WTC11 (cell line): Measurements from ENCODE around the gene TNNT3. TPM values are rescaled to one million over a fixed set of nuclear protein-coding genes. Genes with fewer than 3 reads are reported as not detected.

Experiments used
- ATAC-seq: fragments of 200-7000 bp; cut with Tn5 transposase; 2 replicates; pipeline ENCODE4 v1.10.0; 2021; ENCODE audit warnings: mild to moderate bottlenecking, moderate library complexity
- CTCF ChIA-PET: fragments of 300-600 bp; sonication (Branson Sonifier 250); formaldehyde crosslinking; loops from one replicate; lab custom pipeline; 2021; ENCODE audit warnings: antibody characterized with exemption; lab: Charles Lee
- POLR2A ChIA-PET: fragments of 350-600 bp; sonication (Branson Sonifier 250); formaldehyde crosslinking; loops from one replicate; lab custom pipeline; 2021; ENCODE audit warnings: antibody characterized with exemption; lab: Charles Lee
- DNase-seq: peaks from one replicate; pipeline ENCODE4 v3.0.0; 2021; ENCODE audit warnings: low spot score
- H3K27ac Mint-ChIP-seq: 2 replicates; pipeline ENCODE4 v1.8.0; 2021; ENCODE audit warnings: mixed read lengths
- H3K27me3 Mint-ChIP-seq: 2 replicates; pipeline ENCODE4 v1.8.0; 2021; ENCODE audit warnings: low read depth, mild to moderate bottlenecking, moderate library complexity, mixed read lengths
- H3K36me3 Mint-ChIP-seq: 2 replicates; pipeline ENCODE4 v1.8.0; 2021; ENCODE audit warnings: mixed read lengths
- H3K4me1 Mint-ChIP-seq: 2 replicates; pipeline ENCODE4 v1.8.0; 2022; ENCODE audit warnings: mixed read lengths
- H3K4me3 Mint-ChIP-seq: 2 replicates; pipeline ENCODE4 v1.8.0; 2021; ENCODE audit warnings: mild to moderate bottlenecking, moderate library complexity, mixed read lengths
- H3K9me3 Mint-ChIP-seq: 2 replicates; pipeline ENCODE4 v1.8.0; 2021; ENCODE audit warnings: mixed read lengths
- CBFB ChIP-seq: sonication (generic); formaldehyde crosslinking; IDR thresholded peaks from 2 replicates; pipeline ENCODE4 v1.8.1; 2022; ENCODE audit warnings: mild to moderate bottlenecking, low read depth, missing genetic modification reagents
- EMX1 ChIP-seq: fragments of 250-450 bp; sonication (Bioruptor Pico); IDR thresholded peaks from 2 replicates; pipeline ENCODE4 v1.8.0; 2021; ENCODE audit warnings: mild to moderate bottlenecking
- ESRRA ChIP-seq: sonication (generic); formaldehyde crosslinking; IDR thresholded peaks from 2 replicates; pipeline ENCODE4 v1.8.1; 2022; ENCODE audit warnings: mild to moderate bottlenecking, missing genetic modification reagents, borderline replicate concordance
- FOXK1 ChIP-seq: sonication (generic); formaldehyde crosslinking; IDR thresholded peaks from 2 replicates; pipeline ENCODE4 v1.8.0; 2022; ENCODE audit warnings: mild to moderate bottlenecking, moderate library complexity, missing genetic modification reagents
- IRF2 ChIP-seq: sonication (generic); formaldehyde crosslinking; IDR thresholded peaks from 2 replicates; pipeline ENCODE4 v1.8.0; 2022; ENCODE audit warnings: low read depth, missing genetic modification reagents, borderline replicate concordance
- JUN ChIP-seq: sonication (generic); formaldehyde crosslinking; IDR thresholded peaks from 2 replicates; pipeline ENCODE4 v1.8.0; 2023; ENCODE audit warnings: mild to moderate bottlenecking, missing genetic modification reagents
- KAT7 ChIP-seq: sonication (generic); formaldehyde crosslinking; IDR thresholded peaks from 2 replicates; pipeline ENCODE4 v1.8.1; 2023; ENCODE audit warnings: missing genetic modification reagents, mild to moderate bottlenecking, borderline replicate concordance
- MXD4 ChIP-seq: fragments of 250-450 bp; sonication (Bioruptor Pico); IDR thresholded peaks from 2 replicates; pipeline ENCODE4 v1.8.0; 2021; ENCODE audit warnings: mild to moderate bottlenecking, moderate library complexity, borderline replicate concordance
- NFATC4 ChIP-seq: fragments of 250-450 bp; sonication (Bioruptor Pico); IDR thresholded peaks from 2 replicates; pipeline ENCODE4 v1.9.0; 2021; ENCODE audit warnings: mild to moderate bottlenecking
- ZNF138 ChIP-seq: sonication (generic); formaldehyde crosslinking; conservative IDR thresholded peaks from 2 replicates; pipeline ENCODE4 v1.8.1; 2022; ENCODE audit warnings: mild to moderate bottlenecking, moderate library complexity, missing genetic modification reagents
- ZNF232 ChIP-seq: sonication (generic); formaldehyde crosslinking; IDR thresholded peaks from 2 replicates; pipeline ENCODE4 v1.8.0; 2022; ENCODE audit warnings: mild to moderate bottlenecking, missing genetic modification reagents
- ZNF396 ChIP-seq: fragments of 250-450 bp; sonication (Bioruptor Pico); IDR thresholded peaks from 2 replicates; pipeline ENCODE4 v1.8.0; 2021; ENCODE audit warnings: mild to moderate bottlenecking, moderate library complexity, borderline replicate concordance
- total RNA-seq: library from RNA; stranded (reverse); gene quantifications from 3 replicates; pipeline ENCODE4 v1.2.3, GENCODE V29; 2021
- TF ChIP-seq, protein P1 (sequence below): sonication (generic); formaldehyde crosslinking; IDR thresholded peaks from 2 replicates; pipeline ENCODE4 v1.8.0; 2023; ENCODE audit warnings: missing genetic modification reagents, mild to moderate bottlenecking, borderline replicate concordance
- TF ChIP-seq, protein P2 (sequence below): sonication (generic); formaldehyde crosslinking; conservative IDR thresholded peaks from 2 replicates; pipeline ENCODE4 v1.8.1; 2022; ENCODE audit warnings: mild to moderate bottlenecking, missing genetic modification reagents
- TF ChIP-seq, protein P3 (sequence below): sonication (generic); formaldehyde crosslinking; IDR thresholded peaks from 2 replicates; pipeline ENCODE4 v1.8.0; 2023; ENCODE audit warnings: missing genetic modification reagents
- TF ChIP-seq, protein P4 (sequence below): sonication (generic); formaldehyde crosslinking; IDR thresholded peaks from 2 replicates; pipeline ENCODE4 v1.8.0; 2022; ENCODE audit warnings: mild to moderate bottlenecking, missing genetic modification reagents
- TF ChIP-seq, protein P5 (sequence below): sonication (generic); formaldehyde crosslinking; IDR thresholded peaks from 2 replicates; pipeline ENCODE4 v1.8.1; 2022; ENCODE audit warnings: mild to moderate bottlenecking, missing genetic modification reagents, moderate library complexity, borderline replicate concordance
- TF ChIP-seq, protein P6 (sequence below): sonication (generic); formaldehyde crosslinking; IDR thresholded peaks from 2 replicates; pipeline ENCODE4 v1.8.0; 2022; ENCODE audit warnings: mild to moderate bottlenecking, missing genetic modification reagents
- TF ChIP-seq, protein P7 (sequence below): sonication (generic); formaldehyde crosslinking; IDR thresholded peaks from 2 replicates; pipeline ENCODE4 v1.8.1; 2023; ENCODE audit warnings: mild to moderate bottlenecking, missing genetic modification reagents, borderline replicate concordance
- TF ChIP-seq, protein P8 (sequence below): sonication (generic); formaldehyde crosslinking; IDR thresholded peaks from 2 replicates; pipeline ENCODE4 v1.8.1; 2023; ENCODE audit warnings: mild to moderate bottlenecking, missing genetic modification reagents, moderate library complexity

TNNT3 gene
- total RNA-seq, 1 experiment from 2014 or later, result not detected

DNA sequence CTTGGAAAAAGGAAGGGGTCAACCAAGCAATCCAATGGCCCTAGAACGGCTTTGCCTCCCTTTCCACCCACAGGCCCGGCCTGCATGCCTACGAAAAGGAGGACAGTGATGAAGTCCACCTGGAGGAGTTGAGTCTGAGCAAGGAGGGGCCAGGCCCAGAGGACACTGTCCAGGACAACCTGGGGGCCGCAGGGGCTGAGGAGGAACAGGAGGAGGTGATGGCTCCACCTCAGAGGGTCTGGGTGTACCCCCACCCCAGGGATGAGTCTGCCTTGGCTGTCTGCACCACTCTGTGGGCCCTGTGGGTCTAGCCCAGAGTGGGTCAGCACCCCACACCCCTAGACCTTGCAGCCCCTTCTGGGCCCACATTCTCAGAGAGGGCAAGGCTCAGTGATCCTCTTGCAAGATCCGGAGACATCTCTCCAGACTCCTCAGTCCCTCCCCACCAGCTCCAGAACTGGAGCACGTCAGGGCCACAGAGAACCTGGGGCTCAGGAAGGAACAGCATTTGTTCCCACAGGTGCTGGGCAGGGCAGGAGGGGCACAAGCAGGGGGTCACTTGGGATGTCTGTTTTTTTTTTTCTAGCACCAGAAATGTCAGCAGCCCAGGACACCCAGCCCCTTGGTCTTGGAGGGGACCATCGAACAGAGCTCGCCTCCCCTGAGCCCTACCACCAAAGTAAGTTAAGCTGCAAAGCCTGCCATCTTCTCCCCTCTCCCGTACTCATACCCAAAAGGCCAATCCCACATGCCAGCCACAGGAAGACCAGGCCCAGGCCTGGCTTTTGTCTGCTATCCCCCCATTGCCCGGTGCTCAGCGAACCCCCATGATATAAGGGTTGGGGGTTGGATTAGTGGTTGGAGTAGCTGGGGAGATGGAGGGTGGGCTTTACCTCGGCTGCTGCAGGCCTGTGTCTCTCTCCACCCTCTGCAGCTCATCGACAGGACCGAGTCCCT is 35.9 kb upstream of the TNNT3 start (continued):
- TF ChIP-seq FOXK1 (CRISPR knock-in tag) (no peak), ESRRA (CRISPR knock-in tag) (no peak), ZNF396 (no peak), IRF2 (CRISPR knock-in tag) (no peak), NFATC4 (no peak)
- TF ChIP-seq, protein P1, sequence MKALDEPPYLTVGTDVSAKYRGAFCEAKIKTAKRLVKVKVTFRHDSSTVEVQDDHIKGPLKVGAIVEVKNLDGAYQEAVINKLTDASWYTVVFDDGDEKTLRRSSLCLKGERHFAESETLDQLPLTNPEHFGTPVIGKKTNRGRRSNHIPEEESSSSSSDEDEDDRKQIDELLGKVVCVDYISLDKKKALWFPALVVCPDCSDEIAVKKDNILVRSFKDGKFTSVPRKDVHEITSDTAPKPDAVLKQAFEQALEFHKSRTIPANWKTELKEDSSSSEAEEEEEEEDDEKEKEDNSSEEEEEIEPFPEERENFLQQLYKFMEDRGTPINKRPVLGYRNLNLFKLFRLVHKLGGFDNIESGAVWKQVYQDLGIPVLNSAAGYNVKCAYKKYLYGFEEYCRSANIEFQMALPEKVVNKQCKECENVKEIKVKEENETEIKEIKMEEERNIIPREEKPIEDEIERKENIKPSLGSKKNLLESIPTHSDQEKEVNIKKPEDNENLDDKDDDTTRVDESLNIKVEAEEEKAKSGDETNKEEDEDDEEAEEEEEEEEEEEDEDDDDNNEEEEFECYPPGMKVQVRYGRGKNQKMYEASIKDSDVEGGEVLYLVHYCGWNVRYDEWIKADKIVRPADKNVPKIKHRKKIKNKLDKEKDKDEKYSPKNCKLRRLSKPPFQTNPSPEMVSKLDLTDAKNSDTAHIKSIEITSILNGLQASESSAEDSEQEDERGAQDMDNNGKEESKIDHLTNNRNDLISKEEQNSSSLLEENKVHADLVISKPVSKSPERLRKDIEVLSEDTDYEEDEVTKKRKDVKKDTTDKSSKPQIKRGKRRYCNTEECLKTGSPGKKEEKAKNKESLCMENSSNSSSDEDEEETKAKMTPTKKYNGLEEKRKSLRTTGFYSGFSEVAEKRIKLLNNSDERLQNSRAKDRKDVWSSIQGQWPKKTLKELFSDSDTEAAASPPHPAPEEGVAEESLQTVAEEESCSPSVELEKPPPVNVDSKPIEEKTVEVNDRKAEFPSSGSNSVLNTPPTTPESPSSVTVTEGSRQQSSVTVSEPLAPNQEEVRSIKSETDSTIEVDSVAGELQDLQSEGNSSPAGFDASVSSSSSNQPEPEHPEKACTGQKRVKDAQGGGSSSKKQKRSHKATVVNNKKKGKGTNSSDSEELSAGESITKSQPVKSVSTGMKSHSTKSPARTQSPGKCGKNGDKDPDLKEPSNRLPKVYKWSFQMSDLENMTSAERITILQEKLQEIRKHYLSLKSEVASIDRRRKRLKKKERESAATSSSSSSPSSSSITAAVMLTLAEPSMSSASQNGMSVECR (CRISPR knock-in tag), result no peak
- TF ChIP-seq, protein P2, sequence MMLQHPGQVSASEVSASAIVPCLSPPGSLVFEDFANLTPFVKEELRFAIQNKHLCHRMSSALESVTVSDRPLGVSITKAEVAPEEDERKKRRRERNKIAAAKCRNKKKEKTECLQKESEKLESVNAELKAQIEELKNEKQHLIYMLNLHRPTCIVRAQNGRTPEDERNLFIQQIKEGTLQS (CRISPR knock-in tag), result no peak

DNA sequence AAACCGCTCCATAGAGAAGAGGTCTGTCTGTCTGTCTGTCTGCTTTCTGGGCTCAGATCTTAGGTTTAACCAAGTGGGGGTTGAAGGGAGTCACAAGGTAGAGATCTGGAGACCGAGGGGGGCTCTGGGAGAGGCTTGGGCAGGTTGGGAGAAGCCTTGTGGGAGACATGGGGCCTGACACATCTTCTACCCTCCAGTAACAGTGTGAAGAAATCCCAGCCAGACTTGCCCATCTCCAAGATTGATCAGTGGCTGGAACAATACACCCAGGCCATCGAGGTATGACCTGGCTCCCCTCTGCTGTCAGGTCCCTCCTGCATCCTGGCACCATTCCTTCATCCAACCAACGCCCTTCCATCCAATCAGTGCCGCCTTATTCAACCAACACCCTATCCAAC is 35.2 kb upstream of the TNNT3 start:
- POLR2A ChIA-PET, result no interaction called here
- Mint-ChIP-seq H3K27me3 (no peaks in the 10 kb centered on the region; the same call in 1 of the 2 replicates), H3K4me1 (no peaks in the 10 kb centered on the region), H3K27ac (no peak overlapping the region), H3K9me3 (no peaks in the 10 kb centered on the region), H3K36me3 (no peaks in the 10 kb centered on the region), H3K4me3 (no peak overlapping the region)
- DNase-seq (no peak), ATAC-seq (no peak)
- CTCF ChIA-PET, result interaction anchor here (0.6 to 3.8 kb wide), 6 partner anchors 32 to 272 kb away, joined by 3 to 159 read pairs (median 20); partner anchors contain the start of gene MRPL23
- TF ChIP-seq ZNF138 (CRISPR knock-in tag), result no peak
- TF ChIP-seq, protein P3, sequence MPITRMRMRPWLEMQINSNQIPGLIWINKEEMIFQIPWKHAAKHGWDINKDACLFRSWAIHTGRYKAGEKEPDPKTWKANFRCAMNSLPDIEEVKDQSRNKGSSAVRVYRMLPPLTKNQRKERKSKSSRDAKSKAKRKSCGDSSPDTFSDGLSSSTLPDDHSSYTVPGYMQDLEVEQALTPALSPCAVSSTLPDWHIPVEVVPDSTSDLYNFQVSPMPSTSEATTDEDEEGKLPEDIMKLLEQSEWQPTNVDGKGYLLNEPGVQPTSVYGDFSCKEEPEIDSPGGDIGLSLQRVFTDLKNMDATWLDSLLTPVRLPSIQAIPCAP (CRISPR knock-in tag), result no peak
- TF ChIP-seq CBFB (CRISPR knock-in tag), result no peak
- TF ChIP-seq MXD4 (CRISPR knock-in tag), result no peak
- TF ChIP-seq KAT7 (CRISPR knock-in tag), result no peak
- TF ChIP-seq, protein P4, sequence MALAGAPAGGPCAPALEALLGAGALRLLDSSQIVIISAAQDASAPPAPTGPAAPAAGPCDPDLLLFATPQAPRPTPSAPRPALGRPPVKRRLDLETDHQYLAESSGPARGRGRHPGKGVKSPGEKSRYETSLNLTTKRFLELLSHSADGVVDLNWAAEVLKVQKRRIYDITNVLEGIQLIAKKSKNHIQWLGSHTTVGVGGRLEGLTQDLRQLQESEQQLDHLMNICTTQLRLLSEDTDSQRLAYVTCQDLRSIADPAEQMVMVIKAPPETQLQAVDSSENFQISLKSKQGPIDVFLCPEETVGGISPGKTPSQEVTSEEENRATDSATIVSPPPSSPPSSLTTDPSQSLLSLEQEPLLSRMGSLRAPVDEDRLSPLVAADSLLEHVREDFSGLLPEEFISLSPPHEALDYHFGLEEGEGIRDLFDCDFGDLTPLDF (CRISPR knock-in tag), result no peak
- no peak for TF ChIP-seq EMX1 (CRISPR knock-in tag)
- no peak for TF ChIP-seq ESRRA (CRISPR knock-in tag)
- TF ChIP-seq, protein P2 (CRISPR knock-in tag), result no peak
- TF ChIP-seq, protein P5, sequence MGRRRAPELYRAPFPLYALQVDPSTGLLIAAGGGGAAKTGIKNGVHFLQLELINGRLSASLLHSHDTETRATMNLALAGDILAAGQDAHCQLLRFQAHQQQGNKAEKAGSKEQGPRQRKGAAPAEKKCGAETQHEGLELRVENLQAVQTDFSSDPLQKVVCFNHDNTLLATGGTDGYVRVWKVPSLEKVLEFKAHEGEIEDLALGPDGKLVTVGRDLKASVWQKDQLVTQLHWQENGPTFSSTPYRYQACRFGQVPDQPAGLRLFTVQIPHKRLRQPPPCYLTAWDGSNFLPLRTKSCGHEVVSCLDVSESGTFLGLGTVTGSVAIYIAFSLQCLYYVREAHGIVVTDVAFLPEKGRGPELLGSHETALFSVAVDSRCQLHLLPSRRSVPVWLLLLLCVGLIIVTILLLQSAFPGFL (CRISPR knock-in tag), result no peak
- no peak for TF ChIP-seq JUN (CRISPR knock-in tag)
- TF ChIP-seq ZNF232 (CRISPR knock-in tag), result no peak
- TF ChIP-seq, protein P6, sequence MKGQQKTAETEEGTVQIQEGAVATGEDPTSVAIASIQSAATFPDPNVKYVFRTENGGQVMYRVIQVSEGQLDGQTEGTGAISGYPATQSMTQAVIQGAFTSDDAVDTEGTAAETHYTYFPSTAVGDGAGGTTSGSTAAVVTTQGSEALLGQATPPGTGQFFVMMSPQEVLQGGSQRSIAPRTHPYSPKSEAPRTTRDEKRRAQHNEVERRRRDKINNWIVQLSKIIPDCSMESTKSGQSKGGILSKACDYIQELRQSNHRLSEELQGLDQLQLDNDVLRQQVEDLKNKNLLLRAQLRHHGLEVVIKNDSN (CRISPR knock-in tag), result no peak
- TF ChIP-seq, protein P7, sequence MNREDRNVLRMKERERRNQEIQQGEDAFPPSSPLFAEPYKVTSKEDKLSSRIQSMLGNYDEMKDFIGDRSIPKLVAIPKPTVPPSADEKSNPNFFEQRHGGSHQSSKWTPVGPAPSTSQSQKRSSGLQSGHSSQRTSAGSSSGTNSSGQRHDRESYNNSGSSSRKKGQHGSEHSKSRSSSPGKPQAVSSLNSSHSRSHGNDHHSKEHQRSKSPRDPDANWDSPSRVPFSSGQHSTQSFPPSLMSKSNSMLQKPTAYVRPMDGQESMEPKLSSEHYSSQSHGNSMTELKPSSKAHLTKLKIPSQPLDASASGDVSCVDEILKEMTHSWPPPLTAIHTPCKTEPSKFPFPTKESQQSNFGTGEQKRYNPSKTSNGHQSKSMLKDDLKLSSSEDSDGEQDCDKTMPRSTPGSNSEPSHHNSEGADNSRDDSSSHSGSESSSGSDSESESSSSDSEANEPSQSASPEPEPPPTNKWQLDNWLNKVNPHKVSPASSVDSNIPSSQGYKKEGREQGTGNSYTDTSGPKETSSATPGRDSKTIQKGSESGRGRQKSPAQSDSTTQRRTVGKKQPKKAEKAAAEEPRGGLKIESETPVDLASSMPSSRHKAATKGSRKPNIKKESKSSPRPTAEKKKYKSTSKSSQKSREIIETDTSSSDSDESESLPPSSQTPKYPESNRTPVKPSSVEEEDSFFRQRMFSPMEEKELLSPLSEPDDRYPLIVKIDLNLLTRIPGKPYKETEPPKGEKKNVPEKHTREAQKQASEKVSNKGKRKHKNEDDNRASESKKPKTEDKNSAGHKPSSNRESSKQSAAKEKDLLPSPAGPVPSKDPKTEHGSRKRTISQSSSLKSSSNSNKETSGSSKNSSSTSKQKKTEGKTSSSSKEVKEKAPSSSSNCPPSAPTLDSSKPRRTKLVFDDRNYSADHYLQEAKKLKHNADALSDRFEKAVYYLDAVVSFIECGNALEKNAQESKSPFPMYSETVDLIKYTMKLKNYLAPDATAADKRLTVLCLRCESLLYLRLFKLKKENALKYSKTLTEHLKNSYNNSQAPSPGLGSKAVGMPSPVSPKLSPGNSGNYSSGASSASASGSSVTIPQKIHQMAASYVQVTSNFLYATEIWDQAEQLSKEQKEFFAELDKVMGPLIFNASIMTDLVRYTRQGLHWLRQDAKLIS (CRISPR knock-in tag), result no peak
- TF ChIP-seq, protein P8, sequence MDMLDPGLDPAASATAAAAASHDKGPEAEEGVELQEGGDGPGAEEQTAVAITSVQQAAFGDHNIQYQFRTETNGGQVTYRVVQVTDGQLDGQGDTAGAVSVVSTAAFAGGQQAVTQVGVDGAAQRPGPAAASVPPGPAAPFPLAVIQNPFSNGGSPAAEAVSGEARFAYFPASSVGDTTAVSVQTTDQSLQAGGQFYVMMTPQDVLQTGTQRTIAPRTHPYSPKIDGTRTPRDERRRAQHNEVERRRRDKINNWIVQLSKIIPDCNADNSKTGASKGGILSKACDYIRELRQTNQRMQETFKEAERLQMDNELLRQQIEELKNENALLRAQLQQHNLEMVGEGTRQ (CRISPR knock-in tag), result no peak
